OCI-LY7 (cell line): ENCODE results near the gene ATG4C. TPM values are rescaled to one million over a fixed set of nuclear protein-coding genes. Genes with fewer than 3 reads are reported as not detected.

Experiments used
- BruUV-seq: library from RNA; stranded (reverse); fragments of 400-500 nt; replicated peaks from 2 replicates; lab custom pipeline; 2021; lab: Mats Ljungman, UMichigan
- CTCF ChIA-PET: fragments of 300-600 bp; sonication (Branson Sonifier 250); formaldehyde crosslinking; loops from one replicate; lab custom pipeline; 2022; ENCODE audit warnings: antibody characterized with exemption; ENCODE audit not compliant: unreplicated experiment; lab: Charles Lee
- POLR2A ChIA-PET: fragments of 300-600 bp; sonication (Branson Sonifier 250); formaldehyde crosslinking; loops from one replicate; lab custom pipeline; 2022; ENCODE audit warnings: antibody characterized with exemption; lab: Charles Lee
- DNase-seq: peaks from one replicate; pipeline ENCODE4 v3.0.0-alpha.2; 2015; ENCODE audit warnings: low spot score
- H2AFZ ChIP-seq: fragments of 200-600 bp; sonication (generic), shearing (Covaris generic); 2 replicates; pipeline ENCODE4 v1.6.1; 2014; ENCODE audit warnings: mild to moderate bottlenecking, antibody characterized with exemption, low read length, moderate library complexity
- H3K27ac ChIP-seq: fragments of 200-600 bp; sonication (generic); 2 replicates; pipeline ENCODE4 v1.5.1; 2014; ENCODE audit warnings: mixed run types, low read depth, mild to moderate bottlenecking, moderate library complexity, low read length, inconsistent platforms; ENCODE audit not compliant: poor library complexity, severe bottlenecking
- H3K36me3 ChIP-seq: fragments of 200-600 bp; sonication (generic); 2 replicates; pipeline ENCODE4 v1.6.1; 2014; ENCODE audit warnings: mild to moderate bottlenecking, antibody characterized with exemption, low read length, moderate library complexity, mixed read lengths; ENCODE audit not compliant: insufficient read depth
- H3K4me1 ChIP-seq: fragments of 200-600 bp; sonication (generic); 2 replicates; pipeline ENCODE4 v1.5.1; 2014; ENCODE audit warnings: mild to moderate bottlenecking, low read length; ENCODE audit not compliant: insufficient read depth, poor library complexity, severe bottlenecking
- H3K4me2 ChIP-seq: fragments of 200-600 bp; sonication (generic); 2 replicates; pipeline ENCODE4 v1.6.1; 2014; ENCODE audit warnings: mild to moderate bottlenecking, low read length
- H3K4me3 ChIP-seq: fragments of 200-600 bp; sonication (generic); 2 replicates; pipeline ENCODE4 v1.5.1; 2014; ENCODE audit warnings: mild to moderate bottlenecking, low read depth, low read length; ENCODE audit not compliant: poor library complexity, severe bottlenecking
- H3K79me2 ChIP-seq: fragments of 200-600 bp; sonication (generic); 2 replicates; pipeline ENCODE4 v1.6.1; 2016; ENCODE audit warnings: low read depth, mild to moderate bottlenecking, low read length, moderate library complexity, mixed read lengths; ENCODE audit not compliant: insufficient read depth
- H3K9me2 ChIP-seq: fragments of 200-600 bp; sonication (generic); 2 replicates; pipeline ENCODE4 v1.6.1; 2016; ENCODE audit warnings: mild to moderate bottlenecking, low read length, mixed read lengths; ENCODE audit not compliant: insufficient read depth
- H3K9me3 ChIP-seq: fragments of 200-600 bp; sonication (generic); 2 replicates; pipeline ENCODE4 v1.6.1; 2014; ENCODE audit warnings: mild to moderate bottlenecking, mixed run types, low read length, mixed read lengths
- H4K20me1 ChIP-seq: fragments of 200-600 bp; sonication (generic); 2 replicates; pipeline ENCODE4 v1.6.1; 2014; ENCODE audit warnings: mild to moderate bottlenecking, antibody characterized with exemption, low read length, moderate library complexity, mixed read lengths; ENCODE audit not compliant: insufficient read depth
- CTCF ChIP-seq: fragments of 200-600 bp; sonication (generic); conservative IDR thresholded peaks from 2 replicates; pipeline ENCODE4 v1.5.1; 2014; ENCODE audit warnings: mild to moderate bottlenecking, antibody characterized with exemption, low read length, moderate library complexity, mixed read lengths
- EZH2phosphoT487 ChIP-seq: fragments of 200-600 bp; sonication (generic); IDR thresholded peaks from 2 replicates; pipeline ENCODE4 v1.6.1; 2018; ENCODE audit warnings: low read depth, borderline replicate concordance, mild to moderate bottlenecking, mixed run types, antibody characterized with exemption, low read length, moderate library complexity, mixed read lengths
- intact Hi-C: fragments of 100-400 bp; cut with micrococcal nuclease; formaldehyde crosslinking; loops from one replicate; pipeline ENCODE4 v1.10.0; 2022; ENCODE audit not compliant: unreplicated experiment
- total RNA-seq, 2 experiments: library from RNA; depleted of rRNA in 1 of 2; stranded (reverse); fragments of >200 nt in 1 of 2; shearing (Covaris generic) in 1 of 2; gene quantifications; 2 replicates each; pipeline ENCODE4 v1.2.3, GENCODE V29; 2014 to 2022

The ATG4C gene
- total RNA-seq, 2 experiments from 2014 or later: 7.3 to 15.2 TPM

DNA sequence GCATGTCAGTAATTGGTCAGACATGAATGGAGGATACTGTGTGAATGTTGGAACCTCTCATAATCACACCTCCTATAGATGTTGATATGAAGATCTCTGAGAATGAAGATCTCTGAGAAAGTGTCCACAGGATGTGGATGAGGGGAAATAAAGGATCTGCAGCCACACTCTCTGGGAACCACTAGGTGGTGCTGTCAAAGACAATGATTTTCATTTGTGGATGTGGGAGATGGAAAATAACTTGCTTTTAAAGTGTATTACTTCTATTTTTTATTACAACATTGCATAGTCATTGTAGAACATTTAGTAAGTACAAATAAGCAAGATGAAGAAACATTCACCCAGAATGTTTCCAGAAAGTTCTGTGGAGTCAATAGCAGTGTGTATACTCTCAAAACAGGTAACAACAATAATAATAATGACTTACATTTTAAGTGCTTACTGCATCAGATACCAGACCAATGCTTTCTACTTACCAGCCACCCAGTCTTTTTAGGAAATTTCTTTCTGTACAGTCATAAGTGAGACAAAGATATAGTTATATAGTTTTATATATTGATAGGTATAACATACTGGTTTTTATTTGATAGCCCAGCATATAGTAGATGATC lies 128.2 kb downstream of the ATG4C start:
- Histone ChIP-seq H3K79me2 (no peaks in the 10 kb centered on the region), H3K36me3 (no peaks in the 10 kb centered on the region), H3K27ac (no peak overlapping the region), H4K20me1 (no peaks in the 10 kb centered on the region), H3K9me2 (no peaks in the 10 kb centered on the region), H3K9me3 (no peaks in the 10 kb centered on the region), H2AFZ (no peak overlapping the region), H3K4me1 (no peaks in the 10 kb centered on the region), H3K4me3 (no peak overlapping the region), H3K4me2 (no peak overlapping the region)
- POLR2A ChIA-PET: interaction anchor here (0.6 kb wide), 1 partner anchor 35 kb away, joined by 4 read pairs; no protein-coding TSS in a partner anchor
- CTCF ChIA-PET: no interaction called here
- intact Hi-C loops: no loop called here
- peak; percentile 16 for DNase-seq
- no peak for TF ChIP-seq EZH2phosphoT487
- TF ChIP-seq CTCF: peak; percentile 92
- no TSS peak for BruUV-seq

Other genes with a start within 250 kb of the ATG4C start
- gene ANGPTL3, start 186.6 kb upstream of the ATG4C start, total RNA-seq (2014; rRNA removed; shearing (Covaris generic)): not detected in 2 replicates
- gene ANGPTL3, start 186.6 kb upstream of the ATG4C start, total RNA-seq (2022): not detected in 2 replicates
- 20.3 and 30.7 TPM in 2 replicates for gene DOCK7, start 95.7 kb upstream of the ATG4C start, total RNA-seq (2014; rRNA removed; shearing (Covaris generic))
- gene DOCK7, start 95.7 kb upstream of the ATG4C start, total RNA-seq (2022): 19.5 and 28.2 TPM in 2 replicates